HG02642 (cell line): ENCODE measurements around the gene DGCR2.
"Not testable (repeated sequence)": the region's sequence is repeated elsewhere in the genome, so short reads cannot be mapped to it uniquely, and the experiment has no call there.

Source experiments
- ATAC-seq: cut with Tn5 transposase; IDR thresholded peaks from one replicate; pipeline ENCODE4 v1.9.1; 2021; ENCODE audit warnings: mild to moderate bottlenecking; ENCODE audit not compliant: unreplicated experiment, poor library complexity

The DGCR2 gene

DNA sequence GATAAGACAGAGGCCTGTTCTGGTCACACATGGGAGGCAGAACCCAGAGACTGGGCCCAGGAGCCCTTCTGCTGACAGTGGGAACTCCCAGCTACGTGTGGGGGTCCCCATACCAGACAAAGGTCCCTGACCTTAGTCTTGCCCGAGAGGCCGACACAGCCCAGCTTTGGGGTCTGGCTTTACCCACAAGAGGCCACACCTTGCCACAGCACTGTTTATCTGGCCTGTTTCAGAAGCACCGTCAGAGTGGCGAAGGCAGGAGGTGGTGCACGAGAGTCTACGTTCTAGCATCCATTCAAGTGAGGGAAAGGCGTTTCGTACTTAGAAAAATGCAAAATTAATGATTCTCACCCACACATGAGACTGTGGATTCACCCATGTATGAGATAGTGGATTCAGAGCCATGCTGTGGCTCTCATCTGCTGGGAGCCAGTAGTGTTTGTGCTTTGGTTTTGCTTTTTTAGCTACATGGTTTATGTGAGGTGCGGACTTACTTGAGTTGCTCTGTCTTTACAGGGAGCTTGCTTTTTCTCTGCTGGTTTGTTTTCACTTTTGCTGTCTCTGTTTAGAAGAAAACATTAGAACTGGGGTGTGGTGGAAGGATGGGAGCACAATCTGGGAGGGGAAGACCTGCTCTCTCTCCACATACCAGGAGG lies 129.5 kb downstream of the DGCR2 start:
- no peak for ATAC-seq

DNA sequence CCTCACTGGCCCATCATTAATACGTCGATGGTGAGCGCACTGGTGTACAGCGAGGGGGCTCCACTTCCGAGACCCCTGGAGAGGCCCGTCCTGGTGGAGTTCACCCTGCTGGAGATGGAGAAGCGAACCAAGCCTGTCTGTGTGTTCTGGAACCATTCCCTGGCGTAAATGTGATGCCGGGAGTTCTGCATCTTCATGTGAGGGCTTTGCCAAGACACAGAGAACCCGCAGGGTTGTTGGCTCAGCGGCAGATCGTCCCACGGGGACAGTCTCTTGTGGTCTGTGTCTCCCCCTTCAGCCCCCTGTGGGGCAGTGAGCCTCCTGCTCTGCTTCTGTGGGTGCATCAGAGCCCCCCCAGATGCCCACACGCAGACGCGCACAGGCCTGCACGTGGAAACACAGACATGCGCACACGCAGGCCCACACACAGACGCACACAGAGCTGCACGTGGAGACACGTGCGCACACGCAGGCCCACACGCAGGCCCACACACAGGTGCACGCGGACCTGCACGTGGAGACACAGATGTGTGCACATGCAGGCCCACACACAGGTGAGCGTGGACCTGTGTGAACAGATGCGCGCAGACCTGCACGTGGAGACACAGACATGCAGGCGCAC lies 130.3 kb downstream of the DGCR2 start:
- no peak for ATAC-seq

DNA sequence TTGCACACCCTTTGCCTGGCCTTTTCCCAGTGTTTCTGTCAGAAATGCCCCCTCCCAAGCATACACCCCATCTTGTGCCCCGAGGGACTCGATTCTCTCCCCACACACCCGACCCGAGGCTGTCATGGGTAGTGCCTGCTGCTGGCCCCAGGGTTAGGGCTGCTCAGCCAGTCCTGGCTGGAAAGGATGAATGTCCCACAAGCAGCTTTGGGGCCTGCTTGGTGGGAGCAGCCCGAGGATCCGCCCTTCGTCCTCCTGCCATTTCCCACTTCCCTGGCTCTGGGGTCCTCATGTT lies 131.1 kb downstream of the DGCR2 start:
- ATAC-seq = no peak

DNA sequence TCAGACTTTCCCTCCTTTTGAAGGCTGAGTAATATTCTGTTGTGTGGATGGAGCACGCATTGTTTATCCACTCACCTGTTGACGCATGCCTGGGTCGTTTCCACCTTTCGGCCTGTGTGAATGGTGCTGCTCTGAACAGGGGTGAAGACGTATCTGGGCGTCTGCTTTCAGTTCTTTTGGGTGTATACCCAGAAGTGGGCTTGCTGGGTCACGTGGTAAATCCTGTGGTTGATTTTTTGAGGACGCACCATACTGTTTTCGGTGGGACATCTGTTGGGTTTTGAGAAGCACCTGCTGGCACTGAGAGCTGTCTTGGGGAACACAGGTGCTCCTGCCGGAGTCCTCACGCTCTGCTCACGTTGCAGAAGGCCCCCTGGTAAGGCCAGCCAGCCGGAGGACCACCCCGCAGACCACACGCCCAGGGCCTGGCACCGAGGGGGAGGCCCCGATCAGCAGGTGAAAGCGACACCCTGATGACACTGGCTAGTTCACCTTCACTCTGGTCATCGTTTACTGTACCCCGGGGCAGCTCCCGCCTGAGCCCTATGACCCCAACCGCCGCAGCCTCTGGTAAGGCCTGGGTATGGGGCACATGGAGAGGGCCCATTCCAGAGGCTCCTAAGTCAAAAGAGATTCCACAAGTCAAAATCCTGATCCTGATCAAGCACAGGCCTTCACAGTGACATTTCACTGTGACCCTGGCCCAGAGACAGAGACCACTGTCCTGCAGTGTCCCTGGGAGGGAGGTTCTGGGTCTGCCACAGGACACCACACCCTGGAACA lies 131.7 kb downstream of the DGCR2 start:
- ATAC-seq = no peak

DNA sequence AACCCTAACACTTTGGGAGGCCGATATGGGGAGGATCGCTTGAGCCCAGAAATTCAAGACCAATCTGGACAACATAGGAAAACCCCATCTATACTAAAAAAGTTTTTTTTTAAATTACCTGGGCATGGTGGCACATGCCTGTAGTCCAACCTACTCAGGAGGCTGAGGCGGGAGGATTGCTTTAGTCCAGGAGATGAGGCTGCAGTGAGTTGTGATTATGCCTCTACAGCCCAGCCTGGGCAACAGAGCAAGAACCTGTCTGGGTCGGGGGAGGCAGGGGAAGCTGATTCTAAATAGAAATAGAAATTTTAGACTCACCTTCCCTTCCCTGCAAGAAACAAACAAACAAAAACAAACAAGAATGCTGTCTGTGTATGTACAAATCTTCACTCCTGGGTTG lies 133.3 kb downstream of the DGCR2 start:
- no peak for ATAC-seq

DNA sequence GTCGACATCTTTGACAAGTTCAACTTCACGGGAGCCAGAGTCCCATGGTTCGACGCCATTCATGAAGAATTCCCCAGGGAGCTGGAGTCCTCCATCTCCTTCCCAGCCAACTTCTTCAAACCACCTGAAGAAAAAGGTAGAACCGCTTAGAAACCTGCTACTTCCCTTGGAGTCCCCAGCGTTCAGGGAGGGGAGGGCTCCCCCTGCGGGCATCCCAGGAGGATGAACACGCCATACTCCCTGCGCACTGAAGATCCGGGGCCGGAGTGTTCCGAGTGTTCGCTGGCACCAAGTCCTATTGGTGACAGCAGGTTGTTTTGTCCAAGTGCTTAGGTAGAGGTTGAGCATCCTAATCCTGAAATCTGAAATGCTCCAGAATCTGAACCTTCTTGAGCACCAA lies 134.4 kb downstream of the DGCR2 start:
- ATAC-seq = no peak

DNA sequence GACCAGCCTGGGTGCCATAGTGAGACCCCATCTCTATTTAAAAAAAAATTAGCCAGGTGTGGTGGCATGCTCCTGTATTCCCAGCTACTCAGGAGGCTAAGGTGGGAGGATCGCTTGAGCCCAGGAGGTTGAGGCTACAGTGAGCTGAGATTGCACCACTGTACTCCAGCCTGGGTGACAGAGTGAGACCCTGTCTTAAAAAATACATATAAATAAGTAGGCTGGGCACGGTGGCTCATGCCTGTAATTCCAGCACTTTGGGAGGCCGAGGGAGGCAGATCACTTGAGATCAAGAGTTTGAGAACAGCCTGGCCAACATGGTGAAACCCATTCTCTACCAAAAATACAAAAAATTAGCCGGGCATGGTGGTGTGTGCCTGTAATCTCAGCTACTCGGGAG lies 135.1 kb downstream of the DGCR2 start:
- not testable (repeated sequence) for ATAC-seq
